DOHH2 (cell line): ENCODE results near the gene HSPG2.

Experiments used
- EZH2phosphoT487 ChIP-seq: fragments of 200-600 bp; sonication (generic); IDR thresholded peaks from 2 replicates; pipeline ENCODE4 v1.6.1; 2017; ENCODE audit warnings: borderline replicate concordance, mild to moderate bottlenecking, antibody characterized with exemption, low read length, moderate library complexity, mixed read lengths
- TF ChIP-seq, protein P1 (sequence below): fragments of 200-600 bp; sonication (generic); IDR thresholded peaks from one replicate; pipeline ENCODE4 v1.5.1; 2014; ENCODE audit warnings: antibody characterized with exemption, mild to moderate bottlenecking, low read depth, low read length; ENCODE audit not compliant: poor library complexity, severe bottlenecking

DNA sequence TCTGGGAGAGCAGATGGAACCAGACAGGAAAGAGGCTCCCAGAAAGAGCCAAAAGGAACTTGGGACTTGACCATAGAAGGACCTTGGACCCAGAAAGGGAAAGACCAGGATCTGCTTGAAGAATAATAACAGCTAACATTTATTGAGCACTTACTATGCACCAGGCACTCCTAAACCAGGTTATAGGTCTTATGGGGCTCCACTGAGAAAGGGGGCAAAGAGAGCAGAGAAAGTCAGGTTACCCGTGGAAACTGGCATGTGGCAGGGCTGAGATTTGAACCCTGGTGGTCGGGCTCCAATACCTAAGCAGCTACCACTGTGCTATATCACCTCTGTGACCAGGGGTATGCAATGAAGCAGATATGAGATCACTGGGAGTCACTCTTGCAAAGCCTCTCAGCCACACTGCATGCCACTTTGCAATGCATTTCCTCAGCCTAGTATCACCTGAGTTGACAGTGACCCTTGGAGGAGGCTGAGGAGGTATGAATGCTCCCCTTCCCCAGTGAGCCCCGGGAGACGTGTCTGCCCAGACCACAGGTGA is 37.8 kb downstream of the HSPG2 start:
- TF ChIP-seq, protein P1, sequence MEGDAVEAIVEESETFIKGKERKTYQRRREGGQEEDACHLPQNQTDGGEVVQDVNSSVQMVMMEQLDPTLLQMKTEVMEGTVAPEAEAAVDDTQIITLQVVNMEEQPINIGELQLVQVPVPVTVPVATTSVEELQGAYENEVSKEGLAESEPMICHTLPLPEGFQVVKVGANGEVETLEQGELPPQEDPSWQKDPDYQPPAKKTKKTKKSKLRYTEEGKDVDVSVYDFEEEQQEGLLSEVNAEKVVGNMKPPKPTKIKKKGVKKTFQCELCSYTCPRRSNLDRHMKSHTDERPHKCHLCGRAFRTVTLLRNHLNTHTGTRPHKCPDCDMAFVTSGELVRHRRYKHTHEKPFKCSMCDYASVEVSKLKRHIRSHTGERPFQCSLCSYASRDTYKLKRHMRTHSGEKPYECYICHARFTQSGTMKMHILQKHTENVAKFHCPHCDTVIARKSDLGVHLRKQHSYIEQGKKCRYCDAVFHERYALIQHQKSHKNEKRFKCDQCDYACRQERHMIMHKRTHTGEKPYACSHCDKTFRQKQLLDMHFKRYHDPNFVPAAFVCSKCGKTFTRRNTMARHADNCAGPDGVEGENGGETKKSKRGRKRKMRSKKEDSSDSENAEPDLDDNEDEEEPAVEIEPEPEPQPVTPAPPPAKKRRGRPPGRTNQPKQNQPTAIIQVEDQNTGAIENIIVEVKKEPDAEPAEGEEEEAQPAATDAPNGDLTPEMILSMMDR = no peak
- TF ChIP-seq EZH2phosphoT487 = no peak
